Activated naive CD8-positive, alpha-beta T cell (primary cell): Measurements from ENCODE around the gene SUGCT.

ENCODE experiments used
- H3K27ac Mint-ChIP-seq: one replicate; pipeline ENCODE4 v1.8.0; 2021; ENCODE audit warnings: mixed read lengths
- H3K27me3 Mint-ChIP-seq: one replicate; pipeline ENCODE4 v1.8.0; 2021; ENCODE audit warnings: mixed read lengths
- H3K36me3 Mint-ChIP-seq: one replicate; pipeline ENCODE4 v1.8.0; 2021; ENCODE audit warnings: mixed read lengths
- H3K4me1 Mint-ChIP-seq: one replicate; pipeline ENCODE4 v1.8.0; 2021; ENCODE audit warnings: low read depth, mixed read lengths
- H3K4me3 Mint-ChIP-seq: one replicate; pipeline ENCODE4 v1.8.0; 2021; ENCODE audit warnings: mild to moderate bottlenecking, mixed read lengths
- H3K9me3 Mint-ChIP-seq: one replicate; pipeline ENCODE4 v1.8.0; 2021; ENCODE audit warnings: low read depth, mixed read lengths

The SUGCT gene

GRCh38 chr7:40332516-40332915 lies 197.7 kb downstream of the SUGCT start:
- Mint-ChIP-seq H3K27me3 (no peaks in the 10 kb centered on the region), H3K9me3 (no peaks in the 10 kb centered on the region), H3K36me3 (no peaks in the 10 kb centered on the region), H3K4me3 (no peak overlapping the region), H3K27ac (no peak overlapping the region), H3K4me1 (no peaks in the 10 kb centered on the region)

- Mint-ChIP-seq H3K9me3 (peaks cover 9% of the 10 kb centered on the region), H3K27me3 (no peaks in the 10 kb centered on the region), H3K4me1 (no peaks in the 10 kb centered on the region), H3K36me3 (peaks cover 8% of the 10 kb centered on the region), H3K27ac (no peak overlapping the region), H3K4me3 (no peak overlapping the region)
These were observed 207.0 kb downstream of the SUGCT start for GRCh38 chr7:40341836-40342235.

- Mint-ChIP-seq H3K36me3 (no peaks in the 10 kb centered on the region), H3K27me3 (no peaks in the 10 kb centered on the region), H3K4me3 (no peak overlapping the region), H3K9me3 (no peaks in the 10 kb centered on the region), H3K4me1 (no peaks in the 10 kb centered on the region), H3K27ac (no peak overlapping the region)
These were observed 211.7 kb downstream of the SUGCT start for GRCh38 chr7:40346554-40346953.

- Mint-ChIP-seq H3K36me3 (peaks cover 3% of the 10 kb centered on the region), H3K4me1 (no peaks in the 10 kb centered on the region), H3K27ac (no peak overlapping the region), H3K27me3 (no peaks in the 10 kb centered on the region), H3K4me3 (no peak overlapping the region), H3K9me3 (no peaks in the 10 kb centered on the region)
These were observed 213.4 kb downstream of the SUGCT start for GRCh38 chr7:40348126-40348728.

- Mint-ChIP-seq H3K36me3 (peaks cover 3% of the 10 kb centered on the region), H3K4me1 (no peaks in the 10 kb centered on the region), H3K4me3 (no peak overlapping the region), H3K9me3 (no peaks in the 10 kb centered on the region), H3K27ac (no peak overlapping the region), H3K27me3 (no peaks in the 10 kb centered on the region)
These were observed 215.3 kb downstream of the SUGCT start for GRCh38 chr7:40350100-40350499.

GRCh38 chr7:40354711-40355110 lies 219.9 kb downstream of the SUGCT start:
- Mint-ChIP-seq H3K9me3 (no peaks in the 10 kb centered on the region), H3K4me3 (no peak overlapping the region), H3K36me3 (peaks cover 3% of the 10 kb centered on the region), H3K27me3 (no peaks in the 10 kb centered on the region), H3K4me1 (no peaks in the 10 kb centered on the region), H3K27ac (no peak overlapping the region)

GRCh38 chr7:40356312-40356711 lies 221.5 kb downstream of the SUGCT start:
- Mint-ChIP-seq H3K4me1 (no peaks in the 10 kb centered on the region), H3K27me3 (peaks cover 2% of the 10 kb centered on the region), H3K36me3 (peaks cover 5% of the 10 kb centered on the region), H3K4me3 (no peak overlapping the region), H3K27ac (no peak overlapping the region), H3K9me3 (peaks cover 4% of the 10 kb centered on the region)

GRCh38 chr7:40356871-40357709 lies 222.3 kb downstream of the SUGCT start:
- Mint-ChIP-seq H3K4me3 (no peak overlapping the region), H3K27me3 (peaks cover 2% of the 10 kb centered on the region), H3K27ac (no peak overlapping the region), H3K4me1 (no peaks in the 10 kb centered on the region), H3K36me3 (peaks cover 5% of the 10 kb centered on the region), H3K9me3 (peaks cover 4% of the 10 kb centered on the region)

- no peaks in the 10 kb centered on the region for H3K4me1 Mint-ChIP-seq
- H3K27me3 Mint-ChIP-seq = no peaks in the 10 kb centered on the region
- H3K4me3 Mint-ChIP-seq = no peak overlapping the region
- peaks cover 4% of the 10 kb centered on the region for H3K9me3 Mint-ChIP-seq
- H3K27ac Mint-ChIP-seq = no peak overlapping the region
- no peaks in the 10 kb centered on the region for H3K36me3 Mint-ChIP-seq
These were observed 235.0 kb downstream of the SUGCT start for GRCh38 chr7:40369641-40370277.

GRCh38 chr7:40371806-40372440 lies 237.1 kb downstream of the SUGCT start:
- Mint-ChIP-seq H3K4me3 (no peak overlapping the region), H3K4me1 (no peaks in the 10 kb centered on the region), H3K36me3 (no peaks in the 10 kb centered on the region)

GRCh38 chr7:40374575-40374974 lies 239.8 kb downstream of the SUGCT start:
- peaks cover 3% of the 10 kb centered on the region for H3K36me3 Mint-ChIP-seq
- H3K27me3 Mint-ChIP-seq = no peaks in the 10 kb centered on the region
- no peaks in the 10 kb centered on the region for H3K4me1 Mint-ChIP-seq
- no peaks in the 10 kb centered on the region for H3K9me3 Mint-ChIP-seq
- no peak overlapping the region for H3K4me3 Mint-ChIP-seq
- H3K27ac Mint-ChIP-seq = no peak overlapping the region

More at GRCh38 chr7:40371806-40372440, 237.1 kb downstream of the SUGCT start:
- H3K27me3 Mint-ChIP-seq = no peaks in the 10 kb centered on the region
- H3K27ac Mint-ChIP-seq = no peak overlapping the region
- peaks cover 4% of the 10 kb centered on the region for H3K9me3 Mint-ChIP-seq

GRCh38 chr7:40380111-40380510 lies 245.3 kb downstream of the SUGCT start:
- Mint-ChIP-seq H3K4me3 (no peak overlapping the region), H3K4me1 (no peaks in the 10 kb centered on the region), H3K9me3 (peaks cover 4% of the 10 kb centered on the region), H3K27me3 (no peaks in the 10 kb centered on the region), H3K27ac (no peak overlapping the region), H3K36me3 (peaks cover 3% of the 10 kb centered on the region)

- H3K27me3 Mint-ChIP-seq = no peaks in the 10 kb centered on the region
- H3K4me3 Mint-ChIP-seq = no peak overlapping the region
- H3K4me1 Mint-ChIP-seq = no peaks in the 10 kb centered on the region
- no peak overlapping the region for H3K27ac Mint-ChIP-seq
- H3K36me3 Mint-ChIP-seq = peaks cover 3% of the 10 kb centered on the region
- peaks cover 4% of the 10 kb centered on the region for H3K9me3 Mint-ChIP-seq
These were observed 247.3 kb downstream of the SUGCT start for GRCh38 chr7:40382145-40382544.

- Mint-ChIP-seq H3K36me3 (no peaks in the 10 kb centered on the region), H3K9me3 (no peaks in the 10 kb centered on the region), H3K4me3 (no peak overlapping the region), H3K27ac (no peak overlapping the region), H3K4me1 (no peaks in the 10 kb centered on the region), H3K27me3 (no peaks in the 10 kb centered on the region)
These were observed 258.9 kb downstream of the SUGCT start for GRCh38 chr7:40393660-40394059.

GRCh38 chr7:40394400-40394799 lies 259.6 kb downstream of the SUGCT start:
- H3K27ac Mint-ChIP-seq = no peak overlapping the region
- H3K36me3 Mint-ChIP-seq = no peaks in the 10 kb centered on the region
- H3K9me3 Mint-ChIP-seq = no peaks in the 10 kb centered on the region

More at GRCh38 chr7:40394400-40394799, 259.6 kb downstream of the SUGCT start:
- Mint-ChIP-seq H3K4me1 (no peaks in the 10 kb centered on the region), H3K4me3 (no peak overlapping the region), H3K27me3 (no peaks in the 10 kb centered on the region)
